A673 (cell line): Measurements from ENCODE around the gene NIN.

ENCODE experiments used
- EZH2 ChIP-seq: fragments of 200-600 bp; sonication (generic); IDR thresholded peaks from 2 replicates; pipeline ENCODE4 v1.6.1; 2017; ENCODE audit warnings: borderline replicate concordance, low read depth, mild to moderate bottlenecking, mixed read lengths, antibody characterized with exemption, low read length; ENCODE audit not compliant: poor library complexity, severe bottlenecking
- TF ChIP-seq, protein P1 (sequence below): fragments of 300-800, 200-600 bp; sonication (generic); conservative IDR thresholded peaks from 2 replicates; pipeline ENCODE4 v1.5.1; 2017; ENCODE audit warnings: low read depth, mild to moderate bottlenecking, antibody characterized with exemption, low read length, moderate library complexity, mixed read lengths

DNA sequence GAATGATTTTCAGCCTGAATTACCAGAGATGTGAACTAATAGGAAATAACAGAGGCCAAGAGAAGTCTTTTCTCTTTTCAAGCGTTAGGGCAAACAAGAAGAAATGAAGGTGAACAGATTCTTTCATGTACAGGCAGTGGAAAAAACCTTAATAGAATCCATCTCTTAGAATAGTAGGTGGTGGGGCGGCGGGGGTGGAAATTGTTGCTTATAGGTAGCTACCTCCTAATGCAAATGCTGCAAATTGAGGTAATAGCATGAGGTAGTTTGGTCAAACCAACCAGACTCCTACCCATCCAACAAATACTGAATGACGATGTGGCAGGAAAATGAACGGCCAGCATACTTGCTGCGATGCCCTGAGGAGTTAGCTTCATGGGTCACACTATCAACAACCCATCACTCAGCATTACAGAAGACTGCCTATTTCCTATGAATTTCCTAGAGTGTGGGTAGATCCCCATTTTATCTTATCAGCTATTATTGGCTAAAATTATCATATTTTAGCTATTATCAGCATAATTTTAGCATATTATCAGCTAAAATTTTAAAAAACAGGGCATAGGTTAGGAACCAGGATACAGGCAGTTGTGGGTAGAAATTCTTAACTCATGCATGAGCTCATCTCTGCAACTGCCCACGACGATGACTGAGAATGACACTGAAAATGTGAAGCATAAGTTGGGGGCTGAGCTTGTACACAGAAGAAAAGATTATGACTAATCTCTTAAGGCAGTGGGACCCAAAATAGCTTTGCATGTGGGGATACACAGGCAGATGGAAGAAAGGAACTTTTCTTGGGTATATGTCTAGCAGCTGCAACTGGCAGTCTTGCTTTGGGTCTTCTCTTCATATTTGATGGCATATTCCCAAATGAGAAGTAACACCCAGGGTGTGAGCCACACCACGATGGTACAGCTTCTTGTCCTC lies 68.7 kb downstream of the NIN start:
- TF ChIP-seq, protein P1, sequence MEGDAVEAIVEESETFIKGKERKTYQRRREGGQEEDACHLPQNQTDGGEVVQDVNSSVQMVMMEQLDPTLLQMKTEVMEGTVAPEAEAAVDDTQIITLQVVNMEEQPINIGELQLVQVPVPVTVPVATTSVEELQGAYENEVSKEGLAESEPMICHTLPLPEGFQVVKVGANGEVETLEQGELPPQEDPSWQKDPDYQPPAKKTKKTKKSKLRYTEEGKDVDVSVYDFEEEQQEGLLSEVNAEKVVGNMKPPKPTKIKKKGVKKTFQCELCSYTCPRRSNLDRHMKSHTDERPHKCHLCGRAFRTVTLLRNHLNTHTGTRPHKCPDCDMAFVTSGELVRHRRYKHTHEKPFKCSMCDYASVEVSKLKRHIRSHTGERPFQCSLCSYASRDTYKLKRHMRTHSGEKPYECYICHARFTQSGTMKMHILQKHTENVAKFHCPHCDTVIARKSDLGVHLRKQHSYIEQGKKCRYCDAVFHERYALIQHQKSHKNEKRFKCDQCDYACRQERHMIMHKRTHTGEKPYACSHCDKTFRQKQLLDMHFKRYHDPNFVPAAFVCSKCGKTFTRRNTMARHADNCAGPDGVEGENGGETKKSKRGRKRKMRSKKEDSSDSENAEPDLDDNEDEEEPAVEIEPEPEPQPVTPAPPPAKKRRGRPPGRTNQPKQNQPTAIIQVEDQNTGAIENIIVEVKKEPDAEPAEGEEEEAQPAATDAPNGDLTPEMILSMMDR = no peak
- TF ChIP-seq EZH2 = no peak
